HEK293T (cell line): Measurements from ENCODE around the gene PES1.
"Not testable (repeated sequence)": the region's sequence is repeated elsewhere in the genome, so short reads cannot be mapped to it uniquely, and the experiment has no call there.

ENCODE experiments used
- CTCF ChIA-PET: fragments of 350-600 bp; formaldehyde crosslinking; extraction: SDS; loops from one replicate; lab custom pipeline; 2021; ENCODE audit warnings: antibody characterized with exemption, inconsistent platforms; lab: Yijun Ruan, JAX
- POLR2A ChIA-PET: fragments of 350-600 bp; formaldehyde crosslinking; extraction: SDS; loops from one replicate; lab custom pipeline; 2020; ENCODE audit warnings: antibody characterized with exemption, inconsistent platforms; lab: Yijun Ruan, JAX
- DNase-seq: peaks from one replicate; pipeline ENCODE4 v3.0.0; 2012; ENCODE audit warnings: mixed read lengths; ENCODE audit errors: extremely low spot score
- ARNT ChIP-seq: fragments of 450-650 bp; IDR thresholded peaks from 2 replicates; pipeline ENCODE4 v1.6.1; 2017; ENCODE audit warnings: mild to moderate bottlenecking
- BHLHE40 ChIP-seq: fragments of 450-650 bp; IDR thresholded peaks from 2 replicates; pipeline ENCODE4 v1.6.1; 2016; ENCODE audit warnings: mild to moderate bottlenecking, moderate library complexity, borderline replicate concordance
- CTBP1 ChIP-seq: fragments of 450-650 bp; IDR thresholded peaks from 2 replicates; pipeline ENCODE4 v1.6.1; 2016; ENCODE audit warnings: borderline replicate concordance
- ELF4 ChIP-seq: fragments of 450-650 bp; IDR thresholded peaks from 2 replicates; pipeline ENCODE4 v1.6.1; 2017; ENCODE audit warnings: antibody characterized with exemption
- FOXA1 ChIP-seq: fragments of 450-650 bp; IDR thresholded peaks from 2 replicates; pipeline ENCODE4 v1.6.1; 2016; ENCODE audit warnings: mild to moderate bottlenecking
- FOXK2 ChIP-seq: fragments of 450-650 bp; IDR thresholded peaks from 2 replicates; pipeline ENCODE4 v1.6.1; 2016; ENCODE audit warnings: mild to moderate bottlenecking
- FOXM1 ChIP-seq: fragments of 450-650 bp; IDR thresholded peaks from 2 replicates; pipeline ENCODE4 v1.6.1; 2017; ENCODE audit warnings: mild to moderate bottlenecking, borderline replicate concordance
- HDGF ChIP-seq: fragments of 450-650 bp; IDR thresholded peaks from 2 replicates; pipeline ENCODE4 v1.6.1; 2017; ENCODE audit warnings: antibody characterized with exemption, borderline replicate concordance
- L3MBTL2 ChIP-seq: fragments of 450-650 bp; conservative IDR thresholded peaks from 2 replicates; pipeline ENCODE4 v1.6.1; 2016; ENCODE audit warnings: mild to moderate bottlenecking
- LEF1 ChIP-seq: fragments of 450-650 bp; IDR thresholded peaks from 2 replicates; pipeline ENCODE4 v1.6.1; 2017; ENCODE audit warnings: mild to moderate bottlenecking, borderline replicate concordance
- NFRKB ChIP-seq: fragments of 450-650 bp; IDR thresholded peaks from 2 replicates; pipeline ENCODE4 v1.6.1; 2016; ENCODE audit warnings: mild to moderate bottlenecking, moderate library complexity
- PKNOX1 ChIP-seq: fragments of 450-650 bp; IDR thresholded peaks from 2 replicates; pipeline ENCODE4 v1.6.1; 2016
- SP1 ChIP-seq: fragments of 450-650 bp; IDR thresholded peaks from 2 replicates; pipeline ENCODE4 v1.6.1; 2017
- SUZ12 ChIP-seq: fragments of 450-650 bp; IDR thresholded peaks from 2 replicates; pipeline ENCODE4 v1.6.1; 2016; ENCODE audit warnings: mild to moderate bottlenecking
- TARDBP ChIP-seq: fragments of 450-650 bp; IDR thresholded peaks from 2 replicates; pipeline ENCODE4 v1.6.1; 2016
- ZNF384 ChIP-seq: fragments of 450-650 bp; IDR thresholded peaks from 2 replicates; pipeline ENCODE4 v1.6.1; 2016

The PES1 gene

GRCh38 chr22:30555282-30556210 lies 36.2 kb downstream of the PES1 start:
- ChIA-PET CTCF (no interaction called here), POLR2A (no interaction called here)
- TF ChIP-seq BHLHE40 (no peak), L3MBTL2 (no peak), NFRKB (no peak), FOXA1 (no peak), CTBP1 (no peak), FOXM1 (no peak), ZNF384 (no peak), FOXK2 (no peak), SP1 (no peak), ELF4 (no peak), SUZ12 (no peak), ARNT (no peak), LEF1 (no peak), PKNOX1 (no peak), TARDBP (no peak), HDGF (no peak)
- no peak for DNase-seq

GRCh38 chr22:30553971-30554370 lies 37.7 kb downstream of the PES1 start:
- POLR2A ChIA-PET: no interaction called here
- no peak for DNase-seq
- CTCF ChIA-PET: no interaction called here
- TF ChIP-seq ARNT (no peak), FOXK2 (no peak), FOXA1 (no peak), HDGF (no peak), L3MBTL2 (no peak)

- no peak for DNase-seq
- no peak for TF ChIP-seq FOXA1
- no peak for TF ChIP-seq FOXM1
- no peak for TF ChIP-seq CTBP1
- no peak for TF ChIP-seq ELF4
- TF ChIP-seq PKNOX1: no peak
- TF ChIP-seq BHLHE40: no peak
- TF ChIP-seq TARDBP: no peak
- TF ChIP-seq LEF1: no peak
- TF ChIP-seq HDGF: no peak
- no peak for TF ChIP-seq FOXK2
- TF ChIP-seq ARNT: no peak
- no peak for TF ChIP-seq L3MBTL2
- TF ChIP-seq ZNF384: no peak
- no peak for TF ChIP-seq SP1
- no peak for TF ChIP-seq NFRKB
- no peak for TF ChIP-seq SUZ12
- POLR2A ChIA-PET: no interaction called here
- CTCF ChIA-PET: no interaction called here
These were observed 39.0 kb downstream of the PES1 start for GRCh38 chr22:30552719-30553118.

GRCh38 chr22:30551813-30552212 lies 39.9 kb downstream of the PES1 start:
- CTCF ChIA-PET, POLR2A ChIA-PET, DNase-seq: not testable (repeated sequence)

GRCh38 chr22:30547188-30547587 lies 44.5 kb downstream of the PES1 start:
- TF ChIP-seq HDGF (no peak), SP1 (no peak)
- POLR2A ChIA-PET: no interaction called here
- CTCF ChIA-PET: interaction anchor here (0.5 kb wide), 1 partner anchor 73 kb away, joined by 4 read pairs; no protein-coding TSS in a partner anchor
- no peak for DNase-seq

GRCh38 chr22:30546616-30547015 lies 45.1 kb downstream of the PES1 start, which contains the start of gene SEC14L6:
TSS of gene SEC14L6 (minus strand) at chr22:30546741. CDS start at chr22:30546682, 59 bp downstream.
- ChIA-PET CTCF (no interaction called here), POLR2A (no interaction called here)
- no peak for DNase-seq
- TF ChIP-seq NFRKB (no peak), SUZ12 (no peak), BHLHE40 (no peak), ELF4 (no peak), HDGF (no peak), LEF1 (no peak), PKNOX1 (no peak), FOXK2 (no peak), FOXA1 (no peak), FOXM1 (no peak), CTBP1 (no peak), ARNT (no peak), L3MBTL2 (no peak), SP1 (no peak), TARDBP (no peak), ZNF384 (no peak)
